Activated effector memory CD4-positive, alpha-beta T cell treated with Interleukin-2 at 50 U/mL for 16 hours (primary cell): ENCODE results near the gene TSSC4.
"Not testable (repeated sequence)": the region's sequence is repeated elsewhere in the genome, so short reads cannot be mapped to it uniquely, and the experiment has no call there.

ENCODE experiments used
- DNase-seq: peaks from one replicate; pipeline ENCODE4 v3.0.0-alpha.2; 2020

TSSC4 gene

GRCh38 chr11:2400069-2400761, at the start of gene TSSC4:
Gene TSSC4, plus strand, starts transcription at chr11:2400750. Its CDS starts 1,884 bp downstream, at chr11:2402634.
- DNase-seq = peak; percentile 100

- DNase-seq = no peak
These were observed 48.8 kb upstream of the TSSC4 start for GRCh38 chr11:2351701-2352100.

- DNase-seq = no peak
These were observed 48.1 kb upstream of the TSSC4 start for GRCh38 chr11:2352420-2352819.

GRCh38 chr11:2355000-2355644, 45.4 kb upstream of the TSSC4 start:
- no peak for DNase-seq

GRCh38 chr11:2357246-2357645, 43.3 kb upstream of the TSSC4 start:
- DNase-seq = no peak

GRCh38 chr11:2357651-2358050, 42.9 kb upstream of the TSSC4 start:
- not testable (repeated sequence) for DNase-seq

GRCh38 chr11:2358754-2359442, 41.7 kb upstream of the TSSC4 start:
- DNase-seq = no peak

GRCh38 chr11:2359557-2359956, 41.0 kb upstream of the TSSC4 start:
- no peak for DNase-seq

GRCh38 chr11:2360081-2360642, 40.4 kb upstream of the TSSC4 start:
- no peak for DNase-seq

GRCh38 chr11:2361565-2361964, 39.0 kb upstream of the TSSC4 start:
- DNase-seq = no peak

- DNase-seq = no peak
These were observed 38.1 kb upstream of the TSSC4 start for GRCh38 chr11:2362414-2362813.

GRCh38 chr11:2363130-2363529, 37.4 kb upstream of the TSSC4 start:
- no peak for DNase-seq

GRCh38 chr11:2363577-2364370, 36.8 kb upstream of the TSSC4 start:
- DNase-seq = no peak

GRCh38 chr11:2364386-2364785, 36.2 kb upstream of the TSSC4 start:
- DNase-seq = not testable (repeated sequence)

GRCh38 chr11:2365571-2366210, 34.9 kb upstream of the TSSC4 start:
- no peak for DNase-seq

GRCh38 chr11:2366276-2366675, 34.3 kb upstream of the TSSC4 start:
- no peak for DNase-seq

GRCh38 chr11:2366733-2367132, 33.8 kb upstream of the TSSC4 start:
- no peak for DNase-seq

GRCh38 chr11:2367266-2368160, 33.0 kb upstream of the TSSC4 start:
- no peak for DNase-seq

GRCh38 chr11:2368178-2368850, 32.2 kb upstream of the TSSC4 start:
- DNase-seq = no peak

GRCh38 chr11:2368851-2369180, 31.7 kb upstream of the TSSC4 start:
- DNase-seq = no peak

- no peak for DNase-seq
These were observed 31.2 kb upstream of the TSSC4 start for GRCh38 chr11:2369320-2369719.
